ENCODE measurements around the gene DRGX. TPM values are rescaled to one million over a fixed set of nuclear protein-coding genes. Genes with fewer than 3 reads are reported as not detected.

DRGX gene
- total and polyA plus RNA-seq, 2 of the 4 experiments (the other 2 are of a cell fraction) = not detected

GRCh38 chr10:49355221-49355620, 40.7 kb downstream of the DRGX start:
- Histone ChIP-seq H3K27ac (ENCODE audit: insufficient read depth, low read length) (no peak overlapping the region), H2BK20ac (ENCODE audit: low read depth, low read length) (no peak overlapping the region), H3K9me3 (ENCODE audit: control insufficient read depth, insufficient read depth, low read length) (peaks cover 2% of the 10 kb centered on the region), H2BK5ac (ENCODE audit: low read depth, low read length, poor library complexity, severe bottlenecking) (no peak overlapping the region), H3K9me1 (ENCODE audit: insufficient read depth, low read length) (no peaks in the 10 kb centered on the region), H2AK5ac (ENCODE audit: low read depth, low read length) (no peak overlapping the region), H3K4me1 (ENCODE audit: control insufficient read depth, insufficient read depth, low read length) (no peaks in the 10 kb centered on the region), H3K4ac (ENCODE audit: low read depth, low read length) (no peak overlapping the region), H3K9ac (ENCODE audit: low read depth, low read length) (no peak overlapping the region), H3K79me1 (ENCODE audit: low read depth in 1 of 2, low read length in 2 of 2) (no peaks in the 10 kb centered on the region), H2BK120ac (ENCODE audit: low read depth, low read length) (no peak overlapping the region), H2AK9ac (replicated peaks; ENCODE audit: low read depth, low read length, poor library complexity) (no peak overlapping the region), H3K18ac (ENCODE audit: low read depth, low read length) (no peak overlapping the region), H4K8ac (ENCODE audit: low read depth in 2 of 2, low read length in 2 of 2) (no peak overlapping the region), H3K4me3 (ENCODE audit: insufficient read depth, low read depth, low read length) (no peak overlapping the region), H2BK15ac (ENCODE audit: low read depth, low read length) (no peak overlapping the region), H3K23ac (ENCODE audit: low read depth, low read length) (no peak overlapping the region), H4K5ac (ENCODE audit: low read depth, low read length) (no peak overlapping the region), H3K14ac (replicated peaks; ENCODE audit: low read depth, low read length) (no peak overlapping the region), H4K20me1 (ENCODE audit: insufficient read depth, low read length) (no peaks in the 10 kb centered on the region), H3K36me3 (ENCODE audit: control insufficient read depth, insufficient read depth, low read length) (no peaks in the 10 kb centered on the region), H3K4me2 (ENCODE audit: low read depth, low read length) (no peak overlapping the region), H4K91ac (ENCODE audit: insufficient read depth, low read depth, low read length) (no peak overlapping the region), H2AFZ (replicated peaks; ENCODE audit: low read length, poor library complexity) (no peak overlapping the region), H3K56ac (ENCODE audit: extremely low read depth, insufficient read depth, low read length) (no peak overlapping the region), H3K27me3 (ENCODE audit: control insufficient read depth, insufficient read depth, low read length) (peaks cover 2% of the 10 kb centered on the region; the same call in 1 of the 2 replicates)
- ChIA-PET CTCF (no interaction called here), POLR2A (ENCODE audit: unreplicated experiment) (no interaction called here)
- WGBS, 2 experiments (ENCODE audit: extremely low coverage in 2 of 2, insufficient read length in 1 of 2) = no CpG with 5 or more reads among the region's 3 CpGs
- no TSS peak for BruUV-seq (replicated peaks)
- ATAC-seq (ENCODE audit: low read depth) (no peak), DNase-seq (no peak)
- dilution Hi-C loops (cut with HindIII; ENCODE audit: low sequenced_read_pairs, unreplicated experiment) (no loop called here), intact Hi-C loops (cut with micrococcal nuclease) (no loop called here), in situ Hi-C loops (cut with MboI; ENCODE audit: low sequenced_read_pairs) (no loop called here)
- TF ChIP-seq CEBPB (IDR thresholded peaks at IDR 0.05; ENCODE audit: low read depth, low read length) (no peak), FOS (IDR thresholded peaks at IDR 0.05; ENCODE audit: low read depth, low read length) (no peak), RCOR1 (IDR thresholded peaks at IDR 0.05; ENCODE audit: insufficient replicate concordance, low read length) (no peak), NFE2L2 (IDR thresholded peaks at IDR 0.05; ENCODE audit: low read depth, low read length) (no peak), RFX5 (IDR thresholded peaks at IDR 0.05; ENCODE audit: low read depth, low read length) (no peak), CTCF (conservative IDR thresholded peaks at IDR 0.05; ENCODE audit: low read depth, low read length) (no peak), MAZ (IDR thresholded peaks at IDR 0.05; ENCODE audit: borderline replicate concordance, low read depth, low read length) (no peak), CHD1 (IDR thresholded peaks at IDR 0.05; ENCODE audit: low read depth, low read length) (no peak), POLR2A (IDR thresholded peaks at IDR 0.05; ENCODE audit: low read depth, low read length) (no peak), SMC3 (IDR thresholded peaks at IDR 0.05; ENCODE audit: low read depth, low read length) (no peak), BHLHE40 (IDR thresholded peaks at IDR 0.05; ENCODE audit: low read depth, low read length) (no peak), USF2 (IDR thresholded peaks at IDR 0.05; ENCODE audit: low read depth, low read length) (no peak), RAD21 (IDR thresholded peaks at IDR 0.05; ENCODE audit: low read length) (no peak), MAFK (IDR thresholded peaks at IDR 0.05; ENCODE audit: low read depth, low read length) (no peak)

Measured in IMR-90 (cell line).